ENCODE measurements around the gene DTNBP1.
"Not testable (repeated sequence)": the region's sequence is repeated elsewhere in the genome, so short reads cannot be mapped to it uniquely, and the experiment has no call there.

Gene DTNBP1

DNA sequence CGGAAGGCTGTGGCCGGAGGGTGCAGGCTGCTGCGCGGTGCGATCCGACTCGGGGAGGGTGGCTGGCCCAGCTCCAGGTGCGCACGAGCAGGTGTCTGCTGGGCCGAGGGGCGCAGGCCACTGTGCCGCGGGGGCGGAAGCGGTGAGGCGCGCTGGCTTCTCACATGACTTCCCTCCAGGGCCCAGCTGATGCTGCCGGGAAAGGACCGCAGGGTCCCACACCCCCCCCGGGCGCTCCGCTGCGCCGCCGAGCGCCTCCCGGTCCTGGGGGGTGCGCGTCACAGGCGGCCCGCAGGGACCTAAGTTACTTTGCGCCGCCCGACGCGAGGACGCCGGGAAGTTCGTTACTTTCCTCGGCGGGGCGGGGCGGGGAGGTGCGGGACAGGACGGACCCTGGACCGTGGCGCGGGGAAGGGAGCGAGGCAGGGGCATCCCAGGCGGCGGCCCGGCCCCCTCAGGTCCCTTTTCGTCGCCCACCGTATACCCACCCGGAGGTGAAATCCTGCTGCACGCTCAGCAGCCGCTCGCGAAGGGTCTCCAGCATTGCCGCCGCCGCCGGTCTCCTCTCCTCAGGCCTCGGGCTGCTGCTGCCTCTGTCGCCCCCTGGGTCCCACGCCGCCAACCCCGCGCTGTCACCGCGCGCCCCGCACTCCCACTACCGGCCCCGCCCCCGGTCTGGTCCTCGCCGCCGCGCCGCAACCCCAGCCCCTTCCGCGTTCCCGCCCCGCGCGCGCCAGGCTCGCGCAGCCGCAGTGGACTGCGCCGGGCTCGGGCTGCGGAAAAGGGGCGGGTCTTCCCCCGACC is at the start of gene DTNBP1:
DTNBP1 (minus strand) TSS at position 703 of the 804 bp plus-strand sequence; CDS start at position 544, 159 bp downstream.
- peak; percentile 92 for DNase-seq

GRCh38 chr6:15709651-15710269 is 46.9 kb upstream of the DTNBP1 start:
- no peak for DNase-seq

GRCh38 chr6:15708231-15708630 is 45.4 kb upstream of the DTNBP1 start:
- no peak for DNase-seq

GRCh38 chr6:15705981-15706380 is 43.2 kb upstream of the DTNBP1 start:
- no peak for DNase-seq

GRCh38 chr6:15698471-15698870 is 35.6 kb upstream of the DTNBP1 start:
- no peak for DNase-seq

GRCh38 chr6:15697895-15698294 is 35.1 kb upstream of the DTNBP1 start:
- DNase-seq = no peak

- DNase-seq = peak; percentile 84
Observed at GRCh38 chr6:15691250-15691869, 28.5 kb upstream of the DTNBP1 start.

DNA sequence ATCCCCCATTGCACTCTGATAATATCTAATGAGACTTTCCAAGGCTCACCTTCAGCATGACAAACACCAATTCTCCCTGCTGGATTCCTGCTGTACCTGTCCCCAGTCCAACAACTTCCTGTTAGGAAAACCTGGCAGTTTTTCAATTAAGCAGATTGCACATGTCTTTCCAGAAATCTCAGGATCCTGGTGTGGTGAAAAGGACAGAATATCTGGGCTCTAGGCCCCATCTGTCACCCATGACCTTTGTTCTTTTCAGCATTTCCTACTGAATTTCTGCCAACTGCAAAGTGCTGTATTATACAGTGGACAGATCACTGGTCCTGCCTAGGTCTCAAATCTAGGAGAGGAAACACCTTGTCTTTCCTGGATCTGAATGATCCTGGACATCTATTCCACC is 27.7 kb upstream of the DTNBP1 start:
- DNase-seq = no peak

DNA sequence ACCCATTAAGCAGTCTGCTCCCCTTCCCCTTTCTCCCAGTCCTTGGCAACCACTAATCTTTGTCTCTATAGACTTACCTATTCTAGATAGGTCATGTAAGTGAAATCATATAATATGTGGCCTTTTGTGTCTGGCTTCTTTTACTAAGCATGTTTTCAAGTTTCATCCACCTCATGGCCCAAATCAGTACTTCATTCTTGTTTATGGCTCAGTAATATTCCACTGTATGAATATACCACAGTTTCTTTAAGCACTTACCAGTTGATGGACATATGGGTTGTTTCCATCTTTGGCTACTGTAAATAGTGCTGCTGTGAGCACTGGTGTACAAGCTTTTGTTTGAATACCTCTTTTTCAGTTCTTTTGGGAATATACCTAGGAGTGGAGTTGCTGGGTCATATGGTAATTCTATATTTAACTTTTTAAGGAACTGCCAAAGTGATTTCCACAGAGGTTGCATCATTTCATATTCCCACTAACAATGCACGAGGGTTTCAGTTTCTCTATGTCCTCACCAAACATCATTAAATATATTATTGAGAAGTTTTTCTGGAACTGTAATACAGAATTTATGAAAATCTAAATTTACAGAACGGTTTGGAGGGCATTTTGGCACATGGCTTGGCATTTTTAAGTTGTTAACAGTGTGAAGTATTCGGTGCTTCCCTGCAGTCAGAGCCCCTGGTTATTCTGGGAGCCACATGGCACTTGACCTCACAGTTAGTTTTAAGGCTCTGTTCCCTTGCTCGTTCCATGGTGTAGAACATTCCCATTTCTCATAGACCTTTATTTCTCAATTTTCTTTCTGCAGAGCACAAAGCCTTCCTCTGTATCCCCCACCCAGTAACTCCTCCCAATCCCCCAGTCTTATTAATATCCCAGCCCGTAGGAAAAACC is 27.0 kb upstream of the DTNBP1 start:
- no peak for DNase-seq

GRCh38 chr6:15685619-15686018 is 22.8 kb upstream of the DTNBP1 start:
- DNase-seq = no peak

- DNase-seq = no peak
Observed at GRCh38 chr6:15682965-15683822, 20.4 kb upstream of the DTNBP1 start.

- DNase-seq = no peak
Observed at GRCh38 chr6:15681946-15682345, 19.1 kb upstream of the DTNBP1 start.

DNA sequence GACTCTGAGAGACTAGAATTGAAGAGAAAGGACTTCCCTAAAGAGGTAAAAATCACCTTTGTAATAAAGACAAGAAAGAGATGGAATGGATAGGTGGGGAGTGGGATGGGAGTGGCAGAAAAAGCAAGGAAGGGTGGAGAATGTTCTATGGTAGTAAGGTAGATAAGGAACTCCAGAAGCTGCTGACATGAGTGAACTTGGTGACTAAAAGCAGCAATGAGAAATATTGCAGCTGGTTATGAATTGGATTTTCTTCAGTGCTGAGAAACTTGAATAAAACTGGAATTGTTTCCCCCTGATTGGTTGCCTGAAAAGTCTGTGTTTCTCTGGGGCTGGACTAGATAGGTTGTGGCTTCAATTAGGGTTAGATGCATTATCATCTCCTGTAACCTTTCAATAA is 15.7 kb upstream of the DTNBP1 start:
- no peak for DNase-seq

- DNase-seq = no peak
Observed at GRCh38 chr6:15677822-15678221, 15.0 kb upstream of the DTNBP1 start.

GRCh38 chr6:15675536-15676220 is 12.8 kb upstream of the DTNBP1 start:
- no peak for DNase-seq

DNA sequence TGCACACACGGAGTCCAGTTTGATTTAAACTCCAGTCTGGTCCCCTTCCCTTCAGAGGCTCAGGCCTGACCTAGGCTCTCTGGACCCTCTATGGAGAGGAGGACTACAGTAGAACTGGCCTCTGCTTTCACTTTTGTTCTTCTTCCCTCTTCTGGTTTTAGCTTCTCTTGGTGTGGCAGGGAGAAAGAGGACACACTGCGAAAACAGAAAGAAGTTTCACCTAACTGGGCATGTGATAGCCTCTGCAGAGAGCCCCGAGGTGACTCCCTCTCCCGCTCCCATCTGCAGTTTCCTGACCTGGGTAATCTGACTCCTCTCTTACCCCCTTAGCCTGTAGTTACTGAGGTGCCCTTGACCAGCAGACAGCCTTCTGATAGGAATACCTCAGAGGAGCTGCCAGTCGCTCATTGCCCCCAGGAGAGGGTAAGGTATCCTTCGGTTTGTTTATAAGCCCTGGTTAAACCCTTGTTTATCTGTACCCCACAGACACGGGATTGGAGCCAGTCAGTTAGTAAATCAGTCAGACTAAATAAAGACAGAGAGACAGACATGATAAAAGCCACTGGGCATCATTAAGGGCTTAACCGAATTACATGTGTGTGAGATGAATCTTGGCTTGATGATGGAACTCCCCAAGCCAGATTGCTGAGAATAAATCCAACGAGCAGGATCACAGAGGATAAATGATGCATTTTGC is 12.0 kb upstream of the DTNBP1 start:
- DNase-seq = no peak

- no peak for DNase-seq
Observed at GRCh38 chr6:15673666-15674065, 10.8 kb upstream of the DTNBP1 start.

DNA sequence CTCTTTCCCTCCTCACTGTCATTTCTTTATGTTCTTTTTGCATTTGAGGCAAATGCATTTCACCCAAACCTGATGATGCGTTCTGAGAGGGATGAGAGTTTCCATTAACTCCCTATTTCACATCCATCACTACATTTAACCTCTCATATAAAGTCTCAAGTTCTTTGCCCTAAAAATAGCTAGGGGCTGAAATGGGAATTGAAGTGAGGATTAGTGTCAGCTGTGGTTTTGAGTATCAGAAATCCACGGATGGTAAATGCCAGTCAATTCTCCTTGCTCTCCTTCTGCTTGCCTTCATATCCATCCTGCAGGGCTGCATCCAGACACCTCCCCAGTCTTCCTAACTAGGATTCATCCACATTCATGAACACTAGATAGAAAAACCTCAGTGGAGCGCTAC is 10.0 kb upstream of the DTNBP1 start:
- no peak for DNase-seq

DNA sequence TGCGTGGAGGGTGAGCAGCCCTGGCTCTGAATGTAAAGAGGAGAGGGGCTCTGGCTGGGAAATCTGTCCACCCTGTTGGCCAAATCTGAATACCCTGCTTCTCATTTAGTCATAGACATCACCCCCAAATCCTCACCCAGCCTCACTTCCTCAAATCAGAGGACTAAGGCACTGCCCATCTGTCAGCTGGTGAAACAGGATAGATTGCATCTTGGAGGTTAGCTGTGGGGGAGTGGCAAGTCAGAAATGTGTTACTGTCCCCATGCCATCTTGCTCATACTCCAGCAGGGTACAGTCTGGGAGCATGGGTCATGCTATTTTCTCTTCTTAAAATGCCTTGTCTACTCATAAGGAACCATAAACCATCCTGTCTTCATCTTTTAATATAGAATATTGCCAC is 9.5 kb upstream of the DTNBP1 start:
- no peak for DNase-seq

DNA sequence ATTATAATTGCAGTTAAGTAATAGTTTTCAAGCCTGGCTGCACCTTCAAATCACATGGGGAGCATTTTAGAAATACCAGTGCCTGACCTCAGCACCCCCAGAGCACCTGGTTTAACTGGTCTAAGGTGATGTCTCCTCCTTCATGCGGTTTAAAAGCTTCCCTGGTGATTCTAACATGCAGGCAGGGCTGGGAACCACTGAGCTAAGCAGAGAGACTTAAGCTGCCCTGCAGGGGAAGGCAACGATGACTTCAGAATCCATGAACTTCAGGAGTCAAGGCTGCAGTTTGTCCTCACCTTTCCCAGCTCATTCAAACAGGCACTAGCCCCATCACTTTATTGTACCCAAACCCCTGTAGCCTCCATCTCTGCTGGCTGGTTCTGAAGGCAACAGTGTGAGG is 6.1 kb upstream of the DTNBP1 start:
- no peak for DNase-seq

DNA sequence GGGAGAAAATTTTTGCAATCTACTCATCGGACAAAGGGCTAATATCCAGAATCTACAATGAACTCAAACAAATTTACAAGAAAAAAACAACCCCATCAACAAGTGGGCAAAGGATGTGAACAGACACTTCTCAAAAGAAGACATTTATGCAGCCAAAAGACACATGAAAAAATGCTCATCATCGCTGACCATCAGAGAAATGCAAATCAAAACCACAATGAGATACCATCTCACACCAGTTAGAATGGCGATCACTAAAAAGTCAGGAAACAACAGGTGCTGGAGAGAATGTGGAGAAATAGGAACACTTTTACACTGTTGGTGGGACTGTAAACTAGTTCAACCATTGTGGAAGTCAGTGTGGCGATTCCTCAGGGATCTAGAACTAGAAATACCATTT is 4.1 kb upstream of the DTNBP1 start:
- not testable (repeated sequence) for DNase-seq
